Chondrocyte (in vitro differentiated cells): Measurements from ENCODE around the gene CTNNA2. TPM values are rescaled to one million over a fixed set of nuclear protein-coding genes. Genes with fewer than 3 reads are reported as not detected.

Experiments used
- DNase-seq: peaks from one replicate; pipeline ENCODE4 v3.0.0; 2021; ENCODE audit warnings: mixed read lengths, low spot score
- H3K27ac Mint-ChIP-seq: one replicate; pipeline ENCODE4 v1.8.0; 2021; ENCODE audit warnings: mild to moderate bottlenecking, moderate library complexity, mixed read lengths; ENCODE audit not compliant: unreplicated experiment
- H3K27me3 Mint-ChIP-seq: 2 replicates; pipeline ENCODE4 v1.8.0; 2021; ENCODE audit warnings: low read depth, mixed read lengths
- H3K36me3 Mint-ChIP-seq: 2 replicates; pipeline ENCODE4 v1.8.0; 2021; ENCODE audit warnings: low read depth, mixed read lengths
- H3K4me1 Mint-ChIP-seq: 2 replicates; pipeline ENCODE4 v1.8.0; 2021; ENCODE audit warnings: low read depth, mild to moderate bottlenecking, mixed read lengths
- H3K4me3 Mint-ChIP-seq: one replicate; pipeline ENCODE4 v1.8.0; 2021; ENCODE audit warnings: mild to moderate bottlenecking, moderate library complexity, mixed read lengths; ENCODE audit not compliant: unreplicated experiment
- H3K9me3 Mint-ChIP-seq: 2 replicates; pipeline ENCODE4 v1.8.0; 2021; ENCODE audit warnings: low read depth, mixed read lengths
- CTCF ChIP-seq: fragments of 200-600 bp; sonication (generic); IDR thresholded peaks from 2 replicates; pipeline ENCODE4 v1.5.0; 2021; ENCODE audit warnings: antibody characterized with exemption, mild to moderate bottlenecking, moderate library complexity
- total RNA-seq: library from RNA; stranded (reverse); gene quantifications from 3 replicates; pipeline ENCODE4 v1.2.1, GENCODE V29; 2021

The CTNNA2 gene
- total RNA-seq, 1 donor from 2014 or later = not detected

GRCh38 chr2:79569048-79569447 lies 56.2 kb downstream of the CTNNA2 start:
- DNase-seq = no peak
- H3K36me3 Mint-ChIP-seq = no peaks in the 10 kb centered on the region
- TF ChIP-seq CTCF = no peak
- no peaks in the 10 kb centered on the region for H3K9me3 Mint-ChIP-seq
- peaks cover 3% of the 10 kb centered on the region for H3K27me3 Mint-ChIP-seq
- no peaks in the 10 kb centered on the region for H3K4me1 Mint-ChIP-seq
- H3K4me3 Mint-ChIP-seq = no peak overlapping the region
- H3K27ac Mint-ChIP-seq = no peak overlapping the region

GRCh38 chr2:79573895-79574674 lies 61.2 kb downstream of the CTNNA2 start:
- no peak for DNase-seq
- no peaks in the 10 kb centered on the region for H3K36me3 Mint-ChIP-seq
- no peaks in the 10 kb centered on the region for H3K9me3 Mint-ChIP-seq
- TF ChIP-seq CTCF = no peak
- H3K27me3 Mint-ChIP-seq = peaks cover 5% of the 10 kb centered on the region
- H3K4me3 Mint-ChIP-seq = no peak overlapping the region
- no peak overlapping the region for H3K27ac Mint-ChIP-seq
- H3K4me1 Mint-ChIP-seq = no peaks in the 10 kb centered on the region

- H3K4me1 Mint-ChIP-seq = no peaks in the 10 kb centered on the region
- DNase-seq = no peak
- H3K27me3 Mint-ChIP-seq = peaks cover 5% of the 10 kb centered on the region
- no peak overlapping the region for H3K4me3 Mint-ChIP-seq
- no peaks in the 10 kb centered on the region for H3K36me3 Mint-ChIP-seq
- no peak overlapping the region for H3K27ac Mint-ChIP-seq
- TF ChIP-seq CTCF = no peak
- H3K9me3 Mint-ChIP-seq = no peaks in the 10 kb centered on the region
Measured at GRCh38 chr2:79576451-79576850, 63.6 kb downstream of the CTNNA2 start.

GRCh38 chr2:79578952-79579351 lies 66.1 kb downstream of the CTNNA2 start:
- Mint-ChIP-seq H3K36me3 (no peaks in the 10 kb centered on the region), H3K9me3 (no peaks in the 10 kb centered on the region), H3K4me1 (no peaks in the 10 kb centered on the region), H3K27ac (no peak overlapping the region), H3K4me3 (no peak overlapping the region), H3K27me3 (peaks cover 7% of the 10 kb centered on the region)
- no peak for TF ChIP-seq CTCF
- no peak for DNase-seq

GRCh38 chr2:79580175-79580574 lies 67.3 kb downstream of the CTNNA2 start:
- Mint-ChIP-seq H3K4me3 (no peak overlapping the region), H3K36me3 (no peaks in the 10 kb centered on the region), H3K4me1 (no peaks in the 10 kb centered on the region), H3K27ac (no peak overlapping the region), H3K27me3 (peaks cover 7% of the 10 kb centered on the region), H3K9me3 (no peaks in the 10 kb centered on the region)
- no peak for TF ChIP-seq CTCF
- DNase-seq = no peak
